OCI-LY3 (cell line): Measurements from ENCODE around the gene APOLD1.

Experiments
- H2AFZ ChIP-seq: fragments of 200-600, 300-600 bp; shearing (Covaris generic); 2 replicates; pipeline ENCODE4 v1.6.0; 2014; ENCODE audit warnings: antibody characterized with exemption, low read depth, low read length
- H3K27ac ChIP-seq: fragments of 200-600, 300-600 bp; sonication (generic); 2 replicates; pipeline ENCODE4 v1.5.1; 2014; ENCODE audit warnings: mild to moderate bottlenecking, low read length, moderate library complexity, mixed read lengths
- H3K27me3 ChIP-seq: fragments of 200-600, 300-600 bp; sonication (generic); 2 replicates; pipeline ENCODE4 v1.6.1; 2014; ENCODE audit warnings: low read depth, low read length, mixed read lengths
- H3K36me3 ChIP-seq: fragments of 200-600, 300-600 bp; sonication (generic); replicated peaks from 2 replicates; pipeline ENCODE3; 2014; ENCODE audit warnings: low read depth, low read length, mixed read lengths
- H3K4me1 ChIP-seq: fragments of 300-600, 200-600 bp; sonication (generic); 2 replicates; pipeline ENCODE4 v1.6.1; 2014; ENCODE audit warnings: low read length, mixed read lengths
- H3K4me2 ChIP-seq: fragments of 200-600, 300-600 bp; sonication (generic); 2 replicates; pipeline ENCODE4 v1.6.1; 2014; ENCODE audit warnings: low read length, mixed read lengths
- H3K4me3 ChIP-seq: fragments of 300-600, 200-600 bp; sonication (generic); 2 replicates; pipeline ENCODE4 v1.5.1; 2014; ENCODE audit warnings: antibody characterized with exemption, mild to moderate bottlenecking, low read length, moderate library complexity
- H3K79me2 ChIP-seq: fragments of 300-600, 200-600 bp; shearing (Covaris generic); 2 replicates; pipeline ENCODE4 v1.6.1; 2014; ENCODE audit warnings: mild to moderate bottlenecking, low read length, mixed read lengths
- H3K9ac ChIP-seq: fragments of 300-600, 200-600 bp; shearing (Covaris generic); 2 replicates; pipeline ENCODE4 v1.6.0; 2014; ENCODE audit warnings: mild to moderate bottlenecking, low read length, moderate library complexity
- H3K9me3 ChIP-seq: fragments of 200-600, 300-600 bp; shearing (Covaris generic); 2 replicates; pipeline ENCODE4 v1.6.1; 2014; ENCODE audit warnings: low read length, mixed read lengths; ENCODE audit not compliant: insufficient read depth
- H4K20me1 ChIP-seq: fragments of 200-600, 300-600 bp; sonication (generic); 2 replicates; pipeline ENCODE4 v1.6.1; 2016; ENCODE audit warnings: low read length, mixed read lengths; ENCODE audit not compliant: insufficient read depth
- CTCF ChIP-seq: fragments of 200-600, 300-600 bp; sonication (generic); IDR thresholded peaks from 2 replicates; pipeline ENCODE4 v1.5.1; 2014; ENCODE audit warnings: antibody characterized with exemption, low read length, low read depth
- EZH2phosphoT487 ChIP-seq: fragments of 200-600 bp; shearing (Covaris generic); IDR thresholded peaks from 2 replicates; pipeline ENCODE4 v1.6.1; 2018; ENCODE audit warnings: antibody characterized with exemption, mixed run types, low read depth

Gene APOLD1

GRCh38 chr12:12822886-12823285, 37.4 kb downstream of the APOLD1 start:
- peaks cover 19% of the 10 kb centered on the region for H3K4me1 ChIP-seq
- H3K9me3 ChIP-seq, result no peaks in the 10 kb centered on the region
- H3K4me2 ChIP-seq, result no peak overlapping the region
- H3K36me3 ChIP-seq, result peaks cover 70% of the 10 kb centered on the region
- no peak overlapping the region for H3K4me3 ChIP-seq
- H3K27me3 ChIP-seq, result no peaks in the 10 kb centered on the region
- peaks cover 34% of the 10 kb centered on the region for H3K79me2 ChIP-seq
- no peak overlapping the region for H3K9ac ChIP-seq
- TF ChIP-seq CTCF, result no peak
- no peak for TF ChIP-seq EZH2phosphoT487
- H4K20me1 ChIP-seq, result peaks cover 17% of the 10 kb centered on the region
- H3K27ac ChIP-seq, result no peak overlapping the region
- no peak overlapping the region for H2AFZ ChIP-seq

GRCh38 chr12:12823300-12823699, 37.8 kb downstream of the APOLD1 start:
- Histone ChIP-seq H3K4me1 (peaks cover 19% of the 10 kb centered on the region), H3K27me3 (no peaks in the 10 kb centered on the region), H3K36me3 (peaks cover 72% of the 10 kb centered on the region), H3K4me2 (no peak overlapping the region), H3K9ac (no peak overlapping the region), H2AFZ (no peak overlapping the region), H3K9me3 (no peaks in the 10 kb centered on the region), H3K4me3 (no peak overlapping the region), H3K79me2 (peaks cover 30% of the 10 kb centered on the region), H3K27ac (no peak overlapping the region), H4K20me1 (peaks cover 17% of the 10 kb centered on the region)
- TF ChIP-seq EZH2phosphoT487 (no peak), CTCF (no peak)

GRCh38 chr12:12823811-12824210, 38.4 kb downstream of the APOLD1 start:
- peaks cover 19% of the 10 kb centered on the region for H3K4me1 ChIP-seq
- H3K9ac ChIP-seq, result no peak overlapping the region
- H2AFZ ChIP-seq, result no peak overlapping the region
- no peaks in the 10 kb centered on the region for H3K9me3 ChIP-seq
- no peak overlapping the region for H3K4me3 ChIP-seq
- TF ChIP-seq EZH2phosphoT487, result no peak
- no peak for TF ChIP-seq CTCF
- H3K4me2 ChIP-seq, result no peak overlapping the region
- no peaks in the 10 kb centered on the region for H3K27me3 ChIP-seq
- peaks cover 25% of the 10 kb centered on the region for H3K79me2 ChIP-seq
- H4K20me1 ChIP-seq, result peaks cover 12% of the 10 kb centered on the region
- H3K27ac ChIP-seq, result no peak overlapping the region
- H3K36me3 ChIP-seq, result peaks cover 77% of the 10 kb centered on the region

GRCh38 chr12:12835378-12836146, 50.1 kb downstream of the APOLD1 start:
- Histone ChIP-seq H2AFZ (no peak overlapping the region), H4K20me1 (peaks cover 4% of the 10 kb centered on the region; the same call in 1 of the 2 replicates), H3K79me2 (no peaks in the 10 kb centered on the region), H3K27me3 (no peaks in the 10 kb centered on the region), H3K36me3 (peaks cover 61% of the 10 kb centered on the region), H3K27ac (no peak overlapping the region; the same call in 1 of the 2 replicates), H3K4me2 (no peak overlapping the region), H3K9me3 (peaks cover 4% of the 10 kb centered on the region; the same call in 1 of the 2 replicates), H3K4me3 (no peak overlapping the region), H3K4me1 (peaks cover 13% of the 10 kb centered on the region), H3K9ac (no peak overlapping the region)
- TF ChIP-seq CTCF, result no peak
- no peak for TF ChIP-seq EZH2phosphoT487
